GM12878 (cell line): Measurements from ENCODE around the gene TMEM30A. TPM values are rescaled to one million over a fixed set of nuclear protein-coding genes. Genes with fewer than 3 reads are reported as not detected.

ENCODE experiments used
- ATAC-seq: fragments of 200-7000 bp; cut with Tn5 transposase; 3 replicates; pipeline ENCODE4 v1.9.1; 2020; ENCODE audit warnings: mild to moderate bottlenecking, moderate library complexity
- BruUV-seq: library from RNA; stranded (reverse); fragments of 400-500 nt; replicated peaks from 2 replicates; lab custom pipeline; 2021; lab: Mats Ljungman, UMichigan
- CTCF ChIA-PET: fragments of 300-600 bp; sonication (Branson Sonifier 250); formaldehyde crosslinking; extraction: SDS; loops from one replicate; lab custom pipeline; 2021; ENCODE audit warnings: inconsistent platforms; lab: Yijun Ruan, JAX
- POLR2A ChIA-PET: fragments of 350-600 bp; formaldehyde crosslinking; extraction: SDS; loops from one replicate; lab custom pipeline; 2021; ENCODE audit warnings: inconsistent platforms; lab: Charles Lee
- RAD21 ChIA-PET: fragments of 300-600 bp; sonication (Branson Sonifier 250); formaldehyde crosslinking; loops from one replicate; lab custom pipeline; 2023; ENCODE audit warnings: antibody characterized with exemption; ENCODE audit not compliant: unreplicated experiment; lab: Charles Lee
- SMC1A ChIA-PET: fragments of 300-600 bp; sonication (Branson Sonifier 250); formaldehyde crosslinking; loops from one replicate; lab custom pipeline; 2023; ENCODE audit not compliant: unreplicated experiment, uncharacterized antibody; lab: Charles Lee
- DNase-seq: peaks from one replicate; pipeline ENCODE4 v3.0.0-alpha.2; 2011; ENCODE audit warnings: low read depth, low spot score
- FAIRE-seq: peaks from 3 replicates; lab custom pipeline; 2011; peaks lifted over from hg19 to GRCh38; lab: Jason Lieb, UNC
- H2AFZ ChIP-seq: 2 replicates; pipeline ENCODE4 v1.6.0; 2011; ENCODE audit warnings: low read depth, low read length, control low read depth; ENCODE audit not compliant: control insufficient read depth
- H3K27ac ChIP-seq: 2 replicates; pipeline ENCODE4 v1.5.1; 2011; ENCODE audit warnings: control low read depth; ENCODE audit not compliant: control insufficient read depth, insufficient read depth
- H3K27me3 ChIP-seq, 2 experiments: replicated peaks in 1 of 2; 2 replicates each; pipeline versions ENCODE4 v1.6.0 to v1.6.1; 2011; ENCODE audit warnings: low read length in 1 of 2; ENCODE audit not compliant: control insufficient read depth in 2 of 2, insufficient read depth in 2 of 2
- H3K36me3 ChIP-seq, 2 experiments: 2 replicates each; pipeline ENCODE4 v1.5.1; 2011; ENCODE audit warnings: low read length in 1 of 2; ENCODE audit not compliant: control insufficient read depth in 2 of 2, insufficient read depth in 2 of 2
- H3K4me1 ChIP-seq: 2 replicates; pipeline ENCODE4 v1.6.1; 2011; ENCODE audit warnings: mild to moderate bottlenecking, low read length, moderate library complexity, mixed read lengths; ENCODE audit not compliant: control insufficient read depth, insufficient read depth
- H3K4me2 ChIP-seq: 2 replicates; pipeline ENCODE4 v1.6.0; 2011; ENCODE audit warnings: control low read depth; ENCODE audit not compliant: control insufficient read depth, insufficient read depth
- H3K4me3 ChIP-seq: fragments of 200-600 bp; sonication (generic); 2 replicates; pipeline ENCODE4 v1.5.1; 2016
- H3K79me2 ChIP-seq: 2 replicates; pipeline ENCODE4 v1.6.0; 2011; ENCODE audit warnings: low read length; ENCODE audit not compliant: control insufficient read depth, insufficient read depth
- H3K9ac ChIP-seq: 2 replicates; pipeline ENCODE4 v1.8.0; 2011; ENCODE audit warnings: low read length, control low read depth, mixed read lengths; ENCODE audit not compliant: control insufficient read depth, insufficient read depth
- H3K9me3 ChIP-seq: replicated peaks from 3 replicates; pipeline ENCODE4 v1.5.1; 2011; ENCODE audit warnings: mild to moderate bottlenecking, low read length; ENCODE audit not compliant: control insufficient read depth, insufficient read depth
- H4K20me1 ChIP-seq: 2 replicates; pipeline ENCODE4 v1.6.0; 2011; ENCODE audit not compliant: control insufficient read depth, insufficient read depth
- ETV6 ChIP-seq, 2 experiments: fragments of 450-650 bp in 1 of 2; IDR thresholded peaks in 1 of 2; conservative IDR thresholded peaks in 1 of 2; 2 replicates each; pipeline ENCODE4 v1.6.1; 2014; ENCODE audit warnings: antibody characterized with exemption in 1 of 2, borderline replicate concordance in 1 of 2, low read depth in 1 of 2, mild to moderate bottlenecking in 1 of 2, moderate library complexity in 1 of 2
- ZNF274 ChIP-seq: IDR thresholded peaks from one replicate; pipeline ENCODE4 v1.8.0; 2011; ENCODE audit not compliant: insufficient read length, insufficient read depth
- WGBS: methylation state at CpG from one replicate; pipeline ENCODE4 v1.1.6; 2016; ENCODE audit warnings: low lambda C conversion rate; ENCODE audit not compliant: insufficient replicate concordance, insufficient coverage; ENCODE audit errors: missing lambda C conversion rate; 5-methylcytosine and 5-hydroxymethylcytosine counted together
- in situ Hi-C: fragments of 300-500 bp; cut with MboI; formaldehyde crosslinking; loops from 9 replicates; pipeline ENCODE4 v1.14.3; 2018; ENCODE audit warnings: mixed read lengths
- intact Hi-C: fragments of 100-400 bp; cut with micrococcal nuclease; formaldehyde crosslinking; loops from one replicate; pipeline ENCODE4 v1.14.2; 2022; ENCODE audit not compliant: unreplicated experiment
- polyA plus RNA-seq, 11 experiments: library from polyadenylated mRNA; depleted of rRNA in 4 of 11; unstranded in 6 of 11; stranded (reverse) in 5 of 11; fragments of >200 nt; fragmentation: Nextera tagmentation in 4 of 11; fragmentation: Illumina TruSeq in 1 of 11; extraction: Ambion mirVana in 4 of 11; extraction: Trizol in 1 of 11; gene quantifications; 1 replicate in 1 of 11; 2 replicates in 10 of 11; pipeline versions ENCODE4 v1.2.1 to v1.2.3, GENCODE V29; 2011 to 2016; ENCODE audit warnings: inconsistent platforms in 2 of 11, missing spikeins in 2 of 11, low read depth in 1 of 11
- total RNA-seq, 4 experiments: library from RNA; depleted of rRNA in 3 of 4; stranded (reverse); fragments of >200 nt in 3 of 4; fragmentation: Illumina TruSeq in 1 of 4; extraction: Trizol in 1 of 4; gene quantifications; 2 replicates each; pipeline versions ENCODE4 v1.2.1 to v1.2.3, GENCODE V29; 2013 to 2021
- TF ChIP-seq, protein P1 (sequence below): IDR thresholded peaks from 2 replicates; pipeline ENCODE4 v1.6.1; 2012; ENCODE audit warnings: mild to moderate bottlenecking, low read depth, low read length

TMEM30A gene
- total and polyA plus RNA-seq, 10 of the 15 experiments (the other 5 are each of a cell fraction or from before 2014, with no cell fraction given): 11.9 to 61.6 (median 43.2) TPM

DNA sequence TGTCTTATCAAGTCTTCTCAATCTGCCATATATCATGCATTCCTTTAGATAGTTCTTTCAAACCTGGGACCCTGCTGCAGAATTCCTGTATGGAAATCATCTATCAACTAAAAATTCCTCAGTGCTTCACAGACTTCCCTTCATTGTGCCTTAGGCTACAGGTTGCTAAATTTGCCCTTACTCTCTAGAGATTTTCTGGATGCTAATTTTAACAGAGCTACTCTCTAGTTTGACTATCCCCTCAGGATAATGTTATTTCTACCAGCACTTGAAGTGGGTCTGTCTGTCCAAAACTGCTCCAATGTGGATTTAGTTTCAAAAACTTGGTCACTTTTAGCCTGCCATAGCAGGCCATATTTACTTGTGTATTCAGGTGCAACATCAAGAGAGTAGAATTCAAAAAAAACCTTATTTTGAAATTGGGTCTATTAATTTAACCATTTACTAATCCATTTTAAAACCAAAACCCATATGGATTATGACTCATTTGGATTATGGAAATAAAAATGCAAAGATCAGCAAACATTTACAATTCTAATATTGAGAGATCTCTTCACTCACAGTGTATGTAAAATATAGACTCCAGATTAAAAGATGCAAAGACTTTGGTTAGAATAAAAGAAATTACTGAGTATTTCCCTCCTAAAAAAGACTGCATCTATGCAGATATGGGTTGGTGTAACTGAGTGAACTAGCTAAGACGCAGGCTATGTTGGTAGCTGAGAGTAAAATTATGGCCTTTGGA, 27.1 kb downstream of the TMEM30A start:
- DNase-seq (no peak), FAIRE-seq (no peak), ATAC-seq (no peak)
- Histone ChIP-seq H3K9me3 (no peaks in the 10 kb centered on the region), H3K27me3 (no peaks in the 10 kb centered on the region), H3K79me2 (peaks cover 5% of the 10 kb centered on the region), H3K4me1 (no peaks in the 10 kb centered on the region), H3K4me2 (no peak overlapping the region), H3K36me3 (peaks cover 4 to 20% of the 10 kb centered on the region in 2 experiments; a peak in 3 of 4 replicates), H2AFZ (no peak overlapping the region), H4K20me1 (no peaks in the 10 kb centered on the region), H3K4me3 (no peak overlapping the region), H3K27ac (no peak overlapping the region), H3K9ac (no peak overlapping the region)
- 95% methylated on average over 1 of the region's 1 CpG for WGBS
- SMC1A ChIA-PET: interaction anchor here (1.0 to 3.1 kb wide), 4 partner anchors 10 to 34 kb away, joined by 3 to 13 read pairs (median 3); partner anchors contain the start of gene COX7A2
- CTCF ChIA-PET: interaction anchor here (0.6 to 5.4 kb wide), 3 partner anchors 10 to 49 kb away, joined by 3 to 34 read pairs (median 6); no protein-coding TSS in a partner anchor
- RAD21 ChIA-PET: interaction anchor here (1.0 to 1.7 kb wide), 3 partner anchors 10 to 40 kb away, joined by 4 to 6 read pairs (median 4); no protein-coding TSS in a partner anchor
- in situ Hi-C loops: no loop called here
- TF ChIP-seq, protein P1, sequence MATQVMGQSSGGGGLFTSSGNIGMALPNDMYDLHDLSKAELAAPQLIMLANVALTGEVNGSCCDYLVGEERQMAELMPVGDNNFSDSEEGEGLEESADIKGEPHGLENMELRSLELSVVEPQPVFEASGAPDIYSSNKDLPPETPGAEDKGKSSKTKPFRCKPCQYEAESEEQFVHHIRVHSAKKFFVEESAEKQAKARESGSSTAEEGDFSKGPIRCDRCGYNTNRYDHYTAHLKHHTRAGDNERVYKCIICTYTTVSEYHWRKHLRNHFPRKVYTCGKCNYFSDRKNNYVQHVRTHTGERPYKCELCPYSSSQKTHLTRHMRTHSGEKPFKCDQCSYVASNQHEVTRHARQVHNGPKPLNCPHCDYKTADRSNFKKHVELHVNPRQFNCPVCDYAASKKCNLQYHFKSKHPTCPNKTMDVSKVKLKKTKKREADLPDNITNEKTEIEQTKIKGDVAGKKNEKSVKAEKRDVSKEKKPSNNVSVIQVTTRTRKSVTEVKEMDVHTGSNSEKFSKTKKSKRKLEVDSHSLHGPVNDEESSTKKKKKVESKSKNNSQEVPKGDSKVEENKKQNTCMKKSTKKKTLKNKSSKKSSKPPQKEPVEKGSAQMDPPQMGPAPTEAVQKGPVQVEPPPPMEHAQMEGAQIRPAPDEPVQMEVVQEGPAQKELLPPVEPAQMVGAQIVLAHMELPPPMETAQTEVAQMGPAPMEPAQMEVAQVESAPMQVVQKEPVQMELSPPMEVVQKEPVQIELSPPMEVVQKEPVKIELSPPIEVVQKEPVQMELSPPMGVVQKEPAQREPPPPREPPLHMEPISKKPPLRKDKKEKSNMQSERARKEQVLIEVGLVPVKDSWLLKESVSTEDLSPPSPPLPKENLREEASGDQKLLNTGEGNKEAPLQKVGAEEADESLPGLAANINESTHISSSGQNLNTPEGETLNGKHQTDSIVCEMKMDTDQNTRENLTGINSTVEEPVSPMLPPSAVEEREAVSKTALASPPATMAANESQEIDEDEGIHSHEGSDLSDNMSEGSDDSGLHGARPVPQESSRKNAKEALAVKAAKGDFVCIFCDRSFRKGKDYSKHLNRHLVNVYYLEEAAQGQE: no peak
- TF ChIP-seq ETV6 (conservative IDR thresholded peaks at IDR 0.05 in 1 of 2, IDR thresholded peaks at IDR 0.05 in 1 of 2; ENCODE audit: borderline replicate concordance in 1 of 2, low read depth in 1 of 2) (no peak), ZNF274 (no peak)
- BruUV-seq: no TSS peak
- POLR2A ChIA-PET: no interaction called here
- intact Hi-C loops: no loop called here
